DOHH2 (cell line): ENCODE results near the gene NRXN3.

ENCODE experiments used
- H3F3A ChIP-seq: fragments of 200-600 bp; sonication (generic), shearing (Covaris generic); 2 replicates; pipeline ENCODE4 v1.6.0; 2016; ENCODE audit warnings: antibody characterized with exemption, mild to moderate bottlenecking; ENCODE audit not compliant: control insufficient read depth, insufficient read depth
- H3K27ac ChIP-seq: fragments of 200-600 bp; sonication (generic); 2 replicates; pipeline ENCODE4 v1.5.1; 2014; ENCODE audit warnings: low read depth, mild to moderate bottlenecking, low read length, moderate library complexity
- H3K27me3 ChIP-seq: fragments of 200-600 bp; sonication (generic); 2 replicates; pipeline ENCODE4 v1.6.1; 2014; ENCODE audit warnings: mild to moderate bottlenecking, low read length, mixed read lengths; ENCODE audit not compliant: control insufficient read depth
- H3K36me3 ChIP-seq: fragments of 200-600 bp; sonication (generic); 2 replicates; pipeline ENCODE4 v1.6.1; 2014; ENCODE audit warnings: mild to moderate bottlenecking, low read length, moderate library complexity, mixed read lengths; ENCODE audit not compliant: control insufficient read depth
- H3K4me1 ChIP-seq: fragments of 200-600 bp; sonication (generic); 2 replicates; pipeline ENCODE4 v1.6.1; 2014; ENCODE audit warnings: mild to moderate bottlenecking, low read length, mixed read lengths; ENCODE audit not compliant: control insufficient read depth
- H3K4me2 ChIP-seq: fragments of 200-600 bp; sonication (generic); 2 replicates; pipeline ENCODE4 v1.6.0; 2014; ENCODE audit warnings: mild to moderate bottlenecking, low read length, moderate library complexity
- H3K4me3 ChIP-seq: fragments of 200-600 bp; sonication (generic); 2 replicates; pipeline ENCODE4 v1.5.1; 2014; ENCODE audit warnings: mild to moderate bottlenecking, low read length, mixed read lengths
- H3K79me2 ChIP-seq: fragments of 200-600 bp; sonication (generic); 2 replicates; pipeline ENCODE4 v1.6.1; 2014; ENCODE audit warnings: mild to moderate bottlenecking, low read length, mixed read lengths; ENCODE audit not compliant: control insufficient read depth
- H3K9me2 ChIP-seq: fragments of 200-600 bp; sonication (generic); replicated peaks from 2 replicates; pipeline ENCODE4 v1.6.1; 2014; ENCODE audit warnings: mild to moderate bottlenecking, low read length, mixed read lengths; ENCODE audit not compliant: control insufficient read depth
- H3K9me3 ChIP-seq: fragments of 200-600 bp; sonication (generic); 2 replicates; pipeline ENCODE4 v1.6.1; 2014; ENCODE audit warnings: antibody characterized with exemption, low read length, mixed read lengths; ENCODE audit not compliant: control insufficient read depth, insufficient read depth
- H4K20me1 ChIP-seq: fragments of 200-600 bp; sonication (generic); 2 replicates; pipeline ENCODE4 v1.6.0; 2014; ENCODE audit warnings: low read depth, mild to moderate bottlenecking, antibody characterized with exemption, low read length, moderate library complexity; ENCODE audit not compliant: control insufficient read depth, insufficient read depth
- CTCF ChIP-seq: fragments of 200-600 bp; sonication (generic); IDR thresholded peaks from one replicate; pipeline ENCODE4 v1.5.1; 2014; ENCODE audit warnings: antibody characterized with exemption, mild to moderate bottlenecking, low read depth, low read length; ENCODE audit not compliant: poor library complexity, severe bottlenecking
- EZH2phosphoT487 ChIP-seq: fragments of 200-600 bp; sonication (generic); IDR thresholded peaks from 2 replicates; pipeline ENCODE4 v1.6.1; 2017; ENCODE audit warnings: borderline replicate concordance, mild to moderate bottlenecking, antibody characterized with exemption, low read length, moderate library complexity, mixed read lengths

Gene NRXN3

GRCh38 chr14:78232231-78233000, 62.2 kb downstream of the NRXN3 start:
- H3K36me3 ChIP-seq: no peaks in the 10 kb centered on the region
- H3K79me2 ChIP-seq: no peaks in the 10 kb centered on the region
- H3K9me3 ChIP-seq: no peaks in the 10 kb centered on the region
- no peaks in the 10 kb centered on the region for H3K27me3 ChIP-seq
- TF ChIP-seq CTCF (no peak), EZH2phosphoT487 (no peak)
- H3K4me3 ChIP-seq: no peak overlapping the region
- H3K4me1 ChIP-seq: no peaks in the 10 kb centered on the region
- H4K20me1 ChIP-seq: no peaks in the 10 kb centered on the region
- no peak overlapping the region for H3K27ac ChIP-seq
- H3F3A ChIP-seq: no peaks in the 10 kb centered on the region
- no peak overlapping the region for H3K4me2 ChIP-seq
- H3K9me2 ChIP-seq: no peaks in the 10 kb centered on the region

- TF ChIP-seq EZH2phosphoT487: no peak
- Histone ChIP-seq H3K27ac (no peak overlapping the region), H3F3A (no peaks in the 10 kb centered on the region), H3K79me2 (no peaks in the 10 kb centered on the region), H3K4me3 (no peak overlapping the region), H3K4me2 (no peak overlapping the region), H3K9me2 (no peaks in the 10 kb centered on the region), H3K36me3 (no peaks in the 10 kb centered on the region), H3K27me3 (no peaks in the 10 kb centered on the region), H3K4me1 (no peaks in the 10 kb centered on the region), H3K9me3 (no peaks in the 10 kb centered on the region), H4K20me1 (no peaks in the 10 kb centered on the region)
These were observed 68.0 kb downstream of the NRXN3 start for GRCh38 chr14:78238141-78238540.

- Histone ChIP-seq H3K9me2 (no peaks in the 10 kb centered on the region), H3K4me1 (no peaks in the 10 kb centered on the region), H3K36me3 (no peaks in the 10 kb centered on the region), H3K27ac (no peak overlapping the region), H3K4me2 (no peak overlapping the region), H3K9me3 (no peaks in the 10 kb centered on the region), H3K79me2 (no peaks in the 10 kb centered on the region), H3K4me3 (no peak overlapping the region), H4K20me1 (no peaks in the 10 kb centered on the region), H3K27me3 (no peaks in the 10 kb centered on the region), H3F3A (no peaks in the 10 kb centered on the region)
- TF ChIP-seq EZH2phosphoT487 (no peak), CTCF (no peak)
These were observed 70.4 kb downstream of the NRXN3 start for GRCh38 chr14:78240567-78240966.

GRCh38 chr14:78242086-78242485, 71.9 kb downstream of the NRXN3 start:
- Histone ChIP-seq H3F3A (no peaks in the 10 kb centered on the region), H3K36me3 (no peaks in the 10 kb centered on the region), H3K79me2 (no peaks in the 10 kb centered on the region), H3K4me3 (no peak overlapping the region), H3K27ac (no peak overlapping the region), H3K9me2 (no peaks in the 10 kb centered on the region), H3K9me3 (no peaks in the 10 kb centered on the region), H4K20me1 (no peaks in the 10 kb centered on the region), H3K4me2 (no peak overlapping the region), H3K4me1 (no peaks in the 10 kb centered on the region), H3K27me3 (no peaks in the 10 kb centered on the region)
- TF ChIP-seq CTCF: no peak
